OCI-LY1 (cell line): Measurements from ENCODE around the gene THEMIS2.

Experiments used
- EZH2 ChIP-seq: fragments of 200-600 bp; sonication (generic), shearing (Covaris generic); IDR thresholded peaks from 2 replicates; pipeline ENCODE4 v1.8.0; 2017; ENCODE audit warnings: borderline replicate concordance, mixed run types, mild to moderate bottlenecking, antibody characterized with exemption, low read length, moderate library complexity, mixed read lengths
- TF ChIP-seq, protein P1 (sequence below): fragments of 200-600 bp; sonication (generic), shearing (Covaris generic); IDR thresholded peaks from 2 replicates; pipeline ENCODE4 v1.5.1; 2017; ENCODE audit warnings: mild to moderate bottlenecking, antibody characterized with exemption, low read length, moderate library complexity, mixed read lengths

DNA sequence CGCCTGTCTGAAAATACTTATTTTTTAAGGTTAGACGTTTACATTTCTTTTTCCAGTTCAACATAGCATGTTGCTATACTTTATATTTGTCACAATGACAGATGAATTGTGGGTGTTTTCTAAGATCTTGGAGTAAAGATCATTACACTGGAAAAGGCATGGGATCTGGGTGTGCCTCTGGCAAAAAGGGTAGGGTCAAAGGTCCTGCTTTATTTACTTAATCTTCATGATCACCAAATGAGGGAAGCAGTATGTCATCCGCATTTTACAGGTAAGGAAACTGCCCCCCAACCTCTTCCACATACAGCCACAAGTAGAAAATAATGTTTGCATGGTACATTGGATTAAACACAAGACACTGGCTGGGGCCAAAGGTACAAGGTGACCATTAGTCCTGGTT lies 49.9 kb downstream of the THEMIS2 start:
- TF ChIP-seq, protein P1, sequence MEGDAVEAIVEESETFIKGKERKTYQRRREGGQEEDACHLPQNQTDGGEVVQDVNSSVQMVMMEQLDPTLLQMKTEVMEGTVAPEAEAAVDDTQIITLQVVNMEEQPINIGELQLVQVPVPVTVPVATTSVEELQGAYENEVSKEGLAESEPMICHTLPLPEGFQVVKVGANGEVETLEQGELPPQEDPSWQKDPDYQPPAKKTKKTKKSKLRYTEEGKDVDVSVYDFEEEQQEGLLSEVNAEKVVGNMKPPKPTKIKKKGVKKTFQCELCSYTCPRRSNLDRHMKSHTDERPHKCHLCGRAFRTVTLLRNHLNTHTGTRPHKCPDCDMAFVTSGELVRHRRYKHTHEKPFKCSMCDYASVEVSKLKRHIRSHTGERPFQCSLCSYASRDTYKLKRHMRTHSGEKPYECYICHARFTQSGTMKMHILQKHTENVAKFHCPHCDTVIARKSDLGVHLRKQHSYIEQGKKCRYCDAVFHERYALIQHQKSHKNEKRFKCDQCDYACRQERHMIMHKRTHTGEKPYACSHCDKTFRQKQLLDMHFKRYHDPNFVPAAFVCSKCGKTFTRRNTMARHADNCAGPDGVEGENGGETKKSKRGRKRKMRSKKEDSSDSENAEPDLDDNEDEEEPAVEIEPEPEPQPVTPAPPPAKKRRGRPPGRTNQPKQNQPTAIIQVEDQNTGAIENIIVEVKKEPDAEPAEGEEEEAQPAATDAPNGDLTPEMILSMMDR, result no peak
- TF ChIP-seq EZH2, result no peak
